HCT116 (cell line): Measurements from ENCODE around the gene TMEM50B.

ENCODE experiments used
- EGR1 ChIP-seq: IDR thresholded peaks from 2 replicates; pipeline ENCODE4 v1.6.1; 2012; ENCODE audit warnings: low read depth
- EZH2 ChIP-seq: fragments of 200-600 bp; sonication (generic); IDR thresholded peaks from 2 replicates; pipeline ENCODE4 v1.6.1; 2017; ENCODE audit warnings: antibody characterized with exemption, mixed run types
- JUND ChIP-seq: IDR thresholded peaks from 2 replicates; pipeline ENCODE4 v1.6.1; 2012
- POLR2A ChIP-seq: IDR thresholded peaks from 2 replicates; pipeline ENCODE4 v1.7.0; 2011; ENCODE audit warnings: borderline replicate concordance; ENCODE audit not compliant: insufficient read depth, insufficient read length; ENCODE audit errors: extremely low read depth
- TF ChIP-seq, protein P1 (sequence below), 3 experiments: fragments of 200-600 bp in 1 of 3; sonication (generic) in 1 of 3; IDR thresholded peaks in 2 of 3; conservative IDR thresholded peaks in 1 of 3; 2 replicates each; pipeline ENCODE4 v1.5.1; 2012 to 2017; ENCODE audit warnings: low read depth in 2 of 3, low read length in 2 of 3, antibody characterized with exemption in 1 of 3, borderline replicate concordance in 1 of 3, control low read depth in 1 of 3, mild to moderate bottlenecking in 1 of 3, mixed read lengths in 1 of 3, mixed run types in 1 of 3, moderate library complexity in 1 of 3; ENCODE audit not compliant: insufficient read depth in 1 of 3
- TF ChIP-seq, protein P2 (sequence below): IDR thresholded peaks from 2 replicates; pipeline ENCODE4 v1.6.1; 2011; ENCODE audit warnings: mild to moderate bottlenecking, low read length, moderate library complexity; ENCODE audit not compliant: insufficient replicate concordance; ENCODE audit errors: extremely low read depth
- TF ChIP-seq, protein P3 (sequence below): IDR thresholded peaks from 2 replicates; pipeline ENCODE4 v1.6.1; 2012; ENCODE audit warnings: low read depth
- TF ChIP-seq, protein P4 (sequence below): IDR thresholded peaks from 2 replicates; pipeline ENCODE4 v1.6.1; 2012

DNA sequence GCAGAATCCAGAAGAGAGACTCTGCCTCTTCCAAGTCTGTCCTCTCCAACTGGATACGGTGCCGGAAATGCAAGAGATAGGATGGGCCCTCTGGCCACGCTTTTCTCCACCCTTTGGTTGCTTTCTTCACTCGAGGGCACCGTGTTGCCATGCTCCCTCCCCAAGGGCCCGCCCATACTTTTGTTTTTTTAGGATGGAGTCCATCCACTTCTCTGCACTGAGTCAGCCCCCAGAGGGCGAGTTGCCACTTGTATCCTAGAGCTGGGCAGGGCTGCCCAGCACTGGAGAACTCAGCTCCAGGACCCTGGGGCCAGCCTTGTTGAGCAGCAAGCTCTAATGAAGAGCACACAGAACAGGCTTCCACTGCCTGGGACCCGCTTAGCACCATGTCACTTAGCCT, 51.1 kb downstream of the TMEM50B start:
- no peak for TF ChIP-seq POLR2A
- TF ChIP-seq, protein P1, sequence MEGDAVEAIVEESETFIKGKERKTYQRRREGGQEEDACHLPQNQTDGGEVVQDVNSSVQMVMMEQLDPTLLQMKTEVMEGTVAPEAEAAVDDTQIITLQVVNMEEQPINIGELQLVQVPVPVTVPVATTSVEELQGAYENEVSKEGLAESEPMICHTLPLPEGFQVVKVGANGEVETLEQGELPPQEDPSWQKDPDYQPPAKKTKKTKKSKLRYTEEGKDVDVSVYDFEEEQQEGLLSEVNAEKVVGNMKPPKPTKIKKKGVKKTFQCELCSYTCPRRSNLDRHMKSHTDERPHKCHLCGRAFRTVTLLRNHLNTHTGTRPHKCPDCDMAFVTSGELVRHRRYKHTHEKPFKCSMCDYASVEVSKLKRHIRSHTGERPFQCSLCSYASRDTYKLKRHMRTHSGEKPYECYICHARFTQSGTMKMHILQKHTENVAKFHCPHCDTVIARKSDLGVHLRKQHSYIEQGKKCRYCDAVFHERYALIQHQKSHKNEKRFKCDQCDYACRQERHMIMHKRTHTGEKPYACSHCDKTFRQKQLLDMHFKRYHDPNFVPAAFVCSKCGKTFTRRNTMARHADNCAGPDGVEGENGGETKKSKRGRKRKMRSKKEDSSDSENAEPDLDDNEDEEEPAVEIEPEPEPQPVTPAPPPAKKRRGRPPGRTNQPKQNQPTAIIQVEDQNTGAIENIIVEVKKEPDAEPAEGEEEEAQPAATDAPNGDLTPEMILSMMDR (IDR thresholded peaks at IDR 0.05 in 2 of 3, conservative IDR thresholded peaks at IDR 0.05 in 1 of 3; ENCODE audit: borderline replicate concordance in 1 of 3, insufficient read depth in 1 of 3, low read depth in 2 of 3, low read length in 2 of 3): no peak
- TF ChIP-seq, protein P2, sequence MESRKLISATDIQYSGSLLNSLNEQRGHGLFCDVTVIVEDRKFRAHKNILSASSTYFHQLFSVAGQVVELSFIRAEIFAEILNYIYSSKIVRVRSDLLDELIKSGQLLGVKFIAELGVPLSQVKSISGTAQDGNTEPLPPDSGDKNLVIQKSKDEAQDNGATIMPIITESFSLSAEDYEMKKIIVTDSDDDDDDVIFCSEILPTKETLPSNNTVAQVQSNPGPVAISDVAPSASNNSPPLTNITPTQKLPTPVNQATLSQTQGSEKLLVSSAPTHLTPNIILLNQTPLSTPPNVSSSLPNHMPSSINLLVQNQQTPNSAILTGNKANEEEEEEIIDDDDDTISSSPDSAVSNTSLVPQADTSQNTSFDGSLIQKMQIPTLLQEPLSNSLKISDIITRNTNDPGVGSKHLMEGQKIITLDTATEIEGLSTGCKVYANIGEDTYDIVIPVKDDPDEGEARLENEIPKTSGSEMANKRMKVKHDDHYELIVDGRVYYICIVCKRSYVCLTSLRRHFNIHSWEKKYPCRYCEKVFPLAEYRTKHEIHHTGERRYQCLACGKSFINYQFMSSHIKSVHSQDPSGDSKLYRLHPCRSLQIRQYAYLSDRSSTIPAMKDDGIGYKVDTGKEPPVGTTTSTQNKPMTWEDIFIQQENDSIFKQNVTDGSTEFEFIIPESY: no peak
- no peak for TF ChIP-seq JUND
- TF ChIP-seq, protein P3, sequence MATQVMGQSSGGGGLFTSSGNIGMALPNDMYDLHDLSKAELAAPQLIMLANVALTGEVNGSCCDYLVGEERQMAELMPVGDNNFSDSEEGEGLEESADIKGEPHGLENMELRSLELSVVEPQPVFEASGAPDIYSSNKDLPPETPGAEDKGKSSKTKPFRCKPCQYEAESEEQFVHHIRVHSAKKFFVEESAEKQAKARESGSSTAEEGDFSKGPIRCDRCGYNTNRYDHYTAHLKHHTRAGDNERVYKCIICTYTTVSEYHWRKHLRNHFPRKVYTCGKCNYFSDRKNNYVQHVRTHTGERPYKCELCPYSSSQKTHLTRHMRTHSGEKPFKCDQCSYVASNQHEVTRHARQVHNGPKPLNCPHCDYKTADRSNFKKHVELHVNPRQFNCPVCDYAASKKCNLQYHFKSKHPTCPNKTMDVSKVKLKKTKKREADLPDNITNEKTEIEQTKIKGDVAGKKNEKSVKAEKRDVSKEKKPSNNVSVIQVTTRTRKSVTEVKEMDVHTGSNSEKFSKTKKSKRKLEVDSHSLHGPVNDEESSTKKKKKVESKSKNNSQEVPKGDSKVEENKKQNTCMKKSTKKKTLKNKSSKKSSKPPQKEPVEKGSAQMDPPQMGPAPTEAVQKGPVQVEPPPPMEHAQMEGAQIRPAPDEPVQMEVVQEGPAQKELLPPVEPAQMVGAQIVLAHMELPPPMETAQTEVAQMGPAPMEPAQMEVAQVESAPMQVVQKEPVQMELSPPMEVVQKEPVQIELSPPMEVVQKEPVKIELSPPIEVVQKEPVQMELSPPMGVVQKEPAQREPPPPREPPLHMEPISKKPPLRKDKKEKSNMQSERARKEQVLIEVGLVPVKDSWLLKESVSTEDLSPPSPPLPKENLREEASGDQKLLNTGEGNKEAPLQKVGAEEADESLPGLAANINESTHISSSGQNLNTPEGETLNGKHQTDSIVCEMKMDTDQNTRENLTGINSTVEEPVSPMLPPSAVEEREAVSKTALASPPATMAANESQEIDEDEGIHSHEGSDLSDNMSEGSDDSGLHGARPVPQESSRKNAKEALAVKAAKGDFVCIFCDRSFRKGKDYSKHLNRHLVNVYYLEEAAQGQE: no peak
- TF ChIP-seq, protein P4, sequence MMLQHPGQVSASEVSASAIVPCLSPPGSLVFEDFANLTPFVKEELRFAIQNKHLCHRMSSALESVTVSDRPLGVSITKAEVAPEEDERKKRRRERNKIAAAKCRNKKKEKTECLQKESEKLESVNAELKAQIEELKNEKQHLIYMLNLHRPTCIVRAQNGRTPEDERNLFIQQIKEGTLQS: no peak
- TF ChIP-seq EGR1: no peak
- TF ChIP-seq EZH2: no peak
